Mesenchymal stem cell (in vitro differentiated cells and primary cell): Measurements from ENCODE around the gene GNG2.

ENCODE experiments used
- DNase-seq: peaks from one replicate; pipeline ENCODE4 v3.0.0-alpha.2; 2013
- H2AFZ ChIP-seq: one replicate; pipeline ENCODE4 v1.6.1; 2013; ENCODE audit warnings: low read depth, mild to moderate bottlenecking, control low read depth, inconsistent platforms, low read length, moderate library complexity
- H2AK5ac ChIP-seq: 2 replicates; pipeline ENCODE4 v1.6.1; 2013; ENCODE audit warnings: low read length, moderate library complexity, mild to moderate bottlenecking, inconsistent platforms; ENCODE audit not compliant: severe bottlenecking
- H2BK120ac ChIP-seq: one replicate; pipeline ENCODE4 v1.6.1; 2013; ENCODE audit warnings: low read depth, mild to moderate bottlenecking, inconsistent platforms, low read length, moderate library complexity
- H2BK12ac ChIP-seq, 2 experiments: one replicate each; pipeline ENCODE4 v1.6.1; 2013; ENCODE audit warnings: inconsistent platforms in 2 of 2, low read length in 2 of 2, mild to moderate bottlenecking in 2 of 2, moderate library complexity in 2 of 2, control low read depth in 1 of 2
- H2BK15ac ChIP-seq: one replicate; pipeline ENCODE4 v1.6.1; 2013; ENCODE audit warnings: mild to moderate bottlenecking, low read depth, inconsistent platforms; ENCODE audit not compliant: poor library complexity, severe bottlenecking
- H2BK5ac ChIP-seq: 2 replicates; pipeline ENCODE4 v1.6.1; 2013; ENCODE audit warnings: low read depth, mild to moderate bottlenecking, low read length, control low read depth, inconsistent platforms; ENCODE audit not compliant: poor library complexity, severe bottlenecking
- H3K14ac ChIP-seq, 2 experiments: one replicate each; pipeline ENCODE4 v1.6.1; 2013; ENCODE audit warnings: inconsistent platforms in 2 of 2, low read length in 2 of 2, control low read depth in 1 of 2, mild to moderate bottlenecking in 1 of 2, moderate library complexity in 1 of 2
- H3K18ac ChIP-seq, 2 experiments: one replicate each; pipeline ENCODE4 v1.6.1; 2013; ENCODE audit warnings: inconsistent platforms in 2 of 2, low read length in 2 of 2, control low read depth in 1 of 2, low read depth in 1 of 2, mild to moderate bottlenecking in 1 of 2
- H3K23ac ChIP-seq, 2 experiments: one replicate each; pipeline ENCODE4 v1.6.1; 2013; ENCODE audit warnings: inconsistent platforms in 2 of 2, low read length in 2 of 2, mild to moderate bottlenecking in 2 of 2, moderate library complexity in 2 of 2, control low read depth in 1 of 2
- H3K27ac ChIP-seq: 2 replicates; pipeline ENCODE4 v1.5.1; 2013; ENCODE audit warnings: mild to moderate bottlenecking, moderate library complexity, low read length, control low read depth, inconsistent platforms; ENCODE audit not compliant: poor library complexity, severe bottlenecking
- H3K27me3 ChIP-seq, 2 experiments: 2 replicates each; pipeline versions ENCODE4 v1.6.1 to v1.7.0; 2013; ENCODE audit warnings: low read length in 2 of 2, mild to moderate bottlenecking in 2 of 2, moderate library complexity in 2 of 2, control low read depth in 1 of 2, inconsistent platforms in 1 of 2; ENCODE audit not compliant: control insufficient read depth in 1 of 2, insufficient read depth in 1 of 2
- H3K36me3 ChIP-seq, 2 experiments: 2 replicates each; pipeline versions ENCODE4 v1.6.1 to v1.7.0; 2013; ENCODE audit warnings: low read length in 2 of 2, control low read depth in 1 of 2, inconsistent platforms in 1 of 2, low read depth in 1 of 2, mild to moderate bottlenecking in 1 of 2; ENCODE audit not compliant: insufficient read depth in 2 of 2, control insufficient read depth in 1 of 2
- H3K4ac ChIP-seq, 2 experiments: one replicate each; pipeline ENCODE4 v1.6.1; 2013; ENCODE audit warnings: inconsistent platforms in 2 of 2, low read length in 2 of 2, mild to moderate bottlenecking in 2 of 2, moderate library complexity in 2 of 2, control low read depth in 1 of 2, low read depth in 1 of 2
- H3K4me1 ChIP-seq: 2 replicates; pipeline ENCODE4 v1.6.1; 2013; ENCODE audit warnings: low read depth, low read length, control low read depth; ENCODE audit not compliant: control insufficient read depth, insufficient read depth
- H3K4me2 ChIP-seq: 2 replicates; pipeline ENCODE4 v1.6.1; 2013; ENCODE audit warnings: low read length, mild to moderate bottlenecking, inconsistent platforms; ENCODE audit not compliant: poor library complexity, severe bottlenecking
- H3K4me3 ChIP-seq, 2 experiments: 2 replicates each; pipeline versions ENCODE4 v1.5.1 to v1.7.0; 2013; ENCODE audit warnings: low read length in 2 of 2, mild to moderate bottlenecking in 2 of 2, control low read depth in 1 of 2, low read depth in 1 of 2; ENCODE audit not compliant: insufficient read depth in 1 of 2
- H3K79me1 ChIP-seq: replicated peaks from 2 replicates; pipeline ENCODE4 v1.6.1; 2013; ENCODE audit warnings: mild to moderate bottlenecking, control low read depth, low read length, inconsistent platforms; ENCODE audit not compliant: poor library complexity, severe bottlenecking
- H3K9ac ChIP-seq: 2 replicates; pipeline ENCODE4 v1.7.0; 2013; ENCODE audit warnings: mild to moderate bottlenecking, low read length, moderate library complexity
- H3K9me3 ChIP-seq: 2 replicates; pipeline ENCODE4 v1.7.0; 2013; ENCODE audit warnings: mild to moderate bottlenecking, low read length; ENCODE audit not compliant: control insufficient read depth
- H4K8ac ChIP-seq: one replicate; pipeline ENCODE4 v1.6.1; 2013; ENCODE audit warnings: inconsistent platforms, mild to moderate bottlenecking, low read length, moderate library complexity
- H4K91ac ChIP-seq: one replicate; pipeline ENCODE4 v1.6.1; 2013; ENCODE audit warnings: mild to moderate bottlenecking, low read length, inconsistent platforms
- WGBS: methylation state at CpG from one replicate; pipeline ENCODE4 v1.1.7; 2013; ENCODE audit warnings: mixed read lengths; 5-methylcytosine and 5-hydroxymethylcytosine counted together

GNG2 gene

GRCh38 chr14:51996148-51996746 is 135.8 kb downstream of the GNG2 start:
- Histone ChIP-seq H3K4me2 (no peak overlapping the region), H2BK5ac (no peak overlapping the region), H3K4ac (no peak overlapping the region), H3K9ac (peak overlapping the region; percentile 35), H3K79me1 (peaks cover 7% of the 10 kb centered on the region), H3K27ac (no peak overlapping the region), H3K23ac (no peak overlapping the region), H2AK5ac (no peak overlapping the region), H4K91ac (no peak overlapping the region), H4K8ac (no peak overlapping the region), H3K9me3 (no peaks in the 10 kb centered on the region), H2AFZ (no peak overlapping the region), H2BK12ac (no peak overlapping the region), H3K4me1 (peaks cover 2% of the 10 kb centered on the region), H3K36me3 (peaks cover 7 to 81% of the 10 kb centered on the region in 2 experiments), H2BK120ac (no peak overlapping the region), H3K4me3 (no peak overlapping the region), H3K18ac (no peak overlapping the region), H3K27me3 (no peaks in the 10 kb centered on the region), H2BK15ac (no peak overlapping the region), H3K14ac (no peak overlapping the region)
- WGBS, result 17% methylated on average over 2 of the region's 4 CpGs
- peak; percentile 64 for DNase-seq

- Histone ChIP-seq H3K4me3 (no peak overlapping the region), H3K36me3 (peaks cover 6 to 81% of the 10 kb centered on the region in 2 experiments)
Observed at GRCh38 chr14:51998348-51998747, 137.9 kb downstream of the GNG2 start.

GRCh38 chr14:51999084-51999483 is 138.7 kb downstream of the GNG2 start:
- Histone ChIP-seq H4K8ac (no peak overlapping the region), H3K4me3 (no peak overlapping the region), H2AK5ac (no peak overlapping the region), H3K14ac (no peak overlapping the region), H2AFZ (no peak overlapping the region), H3K4me1 (no peaks in the 10 kb centered on the region), H3K4ac (no peak overlapping the region), H4K91ac (no peak overlapping the region), H3K4me2 (no peak overlapping the region), H3K27me3 (no peaks in the 10 kb centered on the region), H3K9ac (peak overlapping the region; percentile 76), H3K36me3 (peaks cover 6 to 81% of the 10 kb centered on the region in 2 experiments), H3K9me3 (no peaks in the 10 kb centered on the region), H2BK12ac (no peak overlapping the region), H3K23ac (no peak overlapping the region), H2BK5ac (no peak overlapping the region), H3K27ac (no peak overlapping the region), H2BK120ac (no peak overlapping the region), H3K18ac (no peak overlapping the region), H2BK15ac (no peak overlapping the region), H3K79me1 (peaks cover 9% of the 10 kb centered on the region)
- no peak for DNase-seq
- 100% methylated on average over 2 of the region's 2 CpGs for WGBS

More at GRCh38 chr14:51998348-51998747, 137.9 kb downstream of the GNG2 start:
- H3K14ac ChIP-seq, result no peak overlapping the region
- no peak overlapping the region for H2BK120ac ChIP-seq
- H2AK5ac ChIP-seq, result no peak overlapping the region
- H3K4me1 ChIP-seq, result no peaks in the 10 kb centered on the region
- no peak overlapping the region for H4K91ac ChIP-seq
- H3K18ac ChIP-seq, result no peak overlapping the region
- no peak overlapping the region for H4K8ac ChIP-seq
- H3K79me1 ChIP-seq, result peaks cover 9% of the 10 kb centered on the region
- no peak overlapping the region for H3K4me2 ChIP-seq
- no peak overlapping the region for H2AFZ ChIP-seq
- no peak overlapping the region for H2BK12ac ChIP-seq
- H3K9ac ChIP-seq, result peak overlapping the region; percentile 76
- H3K9me3 ChIP-seq, result no peaks in the 10 kb centered on the region
- H2BK15ac ChIP-seq, result no peak overlapping the region
- DNase-seq, result no peak
- H2BK5ac ChIP-seq, result no peak overlapping the region
- no peak overlapping the region for H3K4ac ChIP-seq
- H3K27ac ChIP-seq, result no peak overlapping the region
- no peak overlapping the region for H3K23ac ChIP-seq
- no peaks in the 10 kb centered on the region for H3K27me3 ChIP-seq

- Histone ChIP-seq H2BK12ac (no peak overlapping the region), H3K27me3 (no peaks in the 10 kb centered on the region), H3K14ac (no peak overlapping the region), H3K9ac (peak overlapping the region; percentile 76), H2BK15ac (no peak overlapping the region), H2AK5ac (no peak overlapping the region), H3K79me1 (peaks cover 11% of the 10 kb centered on the region), H3K23ac (no peak overlapping the region), H3K4me2 (no peak overlapping the region), H3K4ac (no peak overlapping the region), H2BK120ac (no peak overlapping the region), H3K4me1 (no peaks in the 10 kb centered on the region), H3K9me3 (no peaks in the 10 kb centered on the region), H3K18ac (no peak overlapping the region), H3K36me3 (peaks cover 6 to 81% of the 10 kb centered on the region in 2 experiments), H2AFZ (no peak overlapping the region), H2BK5ac (no peak overlapping the region), H3K4me3 (no peak overlapping the region), H3K27ac (no peak overlapping the region), H4K8ac (no peak overlapping the region), H4K91ac (no peak overlapping the region)
- WGBS, result no CpG with 5 or more reads among the region's 3 CpGs
- DNase-seq, result no peak
Observed at GRCh38 chr14:52000019-52000582, 139.7 kb downstream of the GNG2 start.
